HG03520 (cell line): ENCODE measurements around the gene MAT1A.
A peak's percentile ranks its signal among the peaks of the same experiment; 100 is the strongest.
"Not testable (repeated sequence)": the region's sequence is repeated elsewhere in the genome, so short reads cannot be mapped to it uniquely, and the experiment has no call there.

ENCODE experiments used
- ATAC-seq: cut with Tn5 transposase; IDR thresholded peaks from one replicate; pipeline ENCODE4 v1.9.1; 2021; ENCODE audit warnings: mild to moderate bottlenecking, moderate library complexity; ENCODE audit not compliant: unreplicated experiment

The MAT1A gene

DNA sequence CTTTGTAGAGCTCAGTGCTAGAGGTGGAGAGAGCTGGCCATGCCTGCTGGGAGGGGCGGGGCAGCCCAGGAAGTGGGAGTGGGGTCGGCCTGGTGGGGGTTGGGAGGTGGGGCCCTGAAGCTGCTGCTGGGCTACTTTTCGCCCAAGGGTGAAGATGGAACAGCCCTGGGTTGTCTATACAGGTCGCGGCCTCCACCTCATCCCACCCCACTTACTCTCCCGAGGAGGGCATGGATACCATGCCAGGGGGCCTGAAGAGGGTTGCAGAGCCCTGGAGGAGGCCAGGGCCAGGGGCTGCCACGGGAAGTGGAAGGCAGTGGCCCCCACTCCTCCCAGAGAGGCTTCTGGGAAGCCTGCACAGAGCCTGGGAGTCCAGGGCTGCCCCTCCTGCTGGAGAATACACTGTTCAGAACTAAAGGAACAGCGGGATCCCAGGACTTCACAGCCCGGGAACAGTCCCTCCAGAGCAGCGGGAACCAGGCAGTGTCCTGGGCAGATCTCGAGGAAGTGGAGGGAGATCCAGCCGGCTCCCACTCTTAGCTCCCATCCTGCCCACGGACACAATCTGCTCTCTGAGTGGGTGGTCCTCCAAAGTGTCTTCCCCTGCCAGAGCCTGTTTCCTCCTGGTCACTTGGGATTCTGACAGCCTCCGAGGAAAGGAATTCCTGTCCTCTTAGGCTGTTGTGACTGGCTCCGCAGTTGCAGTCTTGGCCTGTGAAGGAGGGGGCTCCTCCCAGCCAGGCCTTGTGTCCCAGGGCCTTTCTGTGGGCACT lies 23.5 kb downstream of the MAT1A start:
- ATAC-seq = no peak

DNA sequence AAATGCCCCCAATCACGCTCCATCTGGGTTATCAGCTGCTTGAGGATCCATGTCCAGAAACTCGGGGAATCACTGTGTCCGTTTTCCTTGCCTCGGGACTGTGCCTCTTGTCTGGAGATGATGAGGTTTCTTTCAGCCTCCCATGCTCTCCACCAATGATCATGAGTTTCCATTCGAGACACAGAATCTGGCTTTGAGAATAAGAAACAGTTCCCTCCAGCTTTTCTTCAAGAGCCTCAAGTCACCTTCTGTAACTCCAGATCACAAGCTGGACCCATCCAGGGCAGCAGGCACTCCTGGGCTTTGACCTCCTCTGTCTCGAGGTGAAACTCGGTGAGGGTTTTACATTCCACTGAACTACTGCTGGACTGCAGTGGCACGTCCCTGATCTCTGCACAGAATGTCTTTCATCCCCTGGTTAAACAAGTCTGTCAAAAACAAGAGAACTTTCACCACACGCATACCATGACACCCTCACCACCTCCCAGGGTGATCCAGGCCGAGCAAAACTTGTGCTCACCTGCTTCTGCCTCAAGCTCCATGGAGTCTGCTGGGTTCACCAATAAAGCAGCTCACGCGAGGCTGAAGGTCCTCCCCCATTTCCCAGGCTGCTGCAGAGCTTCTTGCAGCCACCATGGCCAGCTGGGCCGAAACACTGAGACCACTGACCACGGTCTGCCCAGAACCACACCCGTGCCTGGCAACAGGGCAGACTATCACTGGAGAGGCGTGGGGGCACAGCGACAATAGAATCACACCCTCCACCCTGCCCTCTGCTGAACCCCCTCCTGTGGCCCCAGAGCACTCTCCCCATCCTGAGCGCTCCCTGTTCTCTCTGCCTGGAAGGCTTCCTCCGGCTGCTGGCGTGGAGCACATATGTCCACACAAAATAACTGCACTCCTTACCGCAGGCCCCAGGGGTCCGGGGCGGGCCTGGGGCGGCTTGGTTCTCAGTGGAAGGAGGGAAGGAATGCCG lies 25.1 kb downstream of the MAT1A start:
- no peak for ATAC-seq

- ATAC-seq = no peak
Observed at GRCh38 chr10:80261316-80262030, 28.0 kb downstream of the MAT1A start.

DNA sequence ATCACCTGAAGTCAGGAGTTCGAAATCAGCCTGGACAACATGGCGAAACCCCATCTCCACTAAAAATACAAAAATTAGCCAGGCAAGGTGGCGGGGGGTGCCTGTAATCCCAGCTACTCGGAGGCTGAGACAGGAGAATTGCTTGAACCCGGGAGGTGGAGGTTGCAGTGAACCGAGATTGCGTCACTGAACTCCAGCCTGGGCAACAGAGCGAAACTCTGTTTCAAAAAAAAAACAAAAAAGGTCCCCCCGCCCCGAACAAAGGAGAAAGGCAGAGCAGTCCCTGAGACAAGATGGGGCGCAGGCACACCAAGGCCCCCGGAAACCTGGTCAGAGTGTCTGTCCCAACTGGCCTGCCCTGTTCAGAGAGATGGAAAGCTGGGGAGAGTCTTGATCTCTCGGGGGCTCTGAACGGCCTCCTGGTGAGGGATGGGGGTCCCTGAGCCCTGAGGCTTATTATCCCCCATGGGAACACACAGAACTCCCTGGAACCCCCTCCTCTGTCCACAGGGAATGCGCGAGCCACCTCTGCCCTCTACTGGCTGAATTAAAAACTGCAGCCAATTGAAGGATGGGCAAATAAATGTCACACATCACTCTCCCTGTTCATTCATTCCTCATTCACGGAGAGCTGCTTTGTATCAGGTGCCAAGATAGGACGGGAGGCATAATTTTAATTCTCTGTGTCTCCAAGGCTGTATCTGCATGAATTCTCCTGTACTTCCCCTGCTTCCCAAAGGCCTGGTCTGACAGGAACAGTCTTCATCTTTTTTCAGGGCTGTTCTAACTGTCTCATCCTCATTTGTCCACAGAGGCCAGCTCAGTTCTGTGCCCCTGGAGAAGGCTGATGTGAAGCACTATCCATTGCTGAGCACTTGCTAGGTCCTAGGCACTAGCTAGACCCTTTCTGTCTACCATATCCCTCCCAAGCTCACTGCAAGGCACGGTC lies 28.9 kb downstream of the MAT1A start:
- peak; percentile 44 for ATAC-seq

DNA sequence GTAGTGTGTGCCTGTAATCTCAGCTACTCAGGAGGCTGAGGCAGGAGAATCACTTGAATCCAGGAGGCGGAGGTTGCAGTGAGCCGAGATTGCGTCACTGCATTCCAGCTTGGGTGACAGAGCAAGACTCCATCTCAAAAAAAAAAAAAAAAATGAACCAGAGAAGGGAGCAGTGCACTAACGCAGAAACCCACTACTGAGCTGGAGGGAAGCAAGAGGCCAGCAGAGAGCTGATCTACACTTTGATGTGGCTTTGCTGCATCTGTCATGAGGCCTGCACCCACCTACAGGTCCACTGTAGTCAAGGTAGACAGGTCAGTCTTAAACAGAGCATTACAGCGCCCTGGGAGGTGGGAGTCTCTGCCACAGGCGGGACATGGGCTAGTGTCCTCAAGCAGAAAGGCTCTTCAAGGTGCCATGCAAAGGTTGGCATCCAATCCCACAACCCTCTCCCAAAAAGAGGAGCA lies 30.0 kb downstream of the MAT1A start:
- ATAC-seq = no peak

GRCh38 chr10:80256798-80257197 lies 32.7 kb downstream of the MAT1A start:
- not testable (repeated sequence) for ATAC-seq

- ATAC-seq = not testable (repeated sequence)
Observed at GRCh38 chr10:80254726-80255125, 34.7 kb downstream of the MAT1A start.

- ATAC-seq = not testable (repeated sequence)
Observed at GRCh38 chr10:80253963-80254271, 35.5 kb downstream of the MAT1A start.

DNA sequence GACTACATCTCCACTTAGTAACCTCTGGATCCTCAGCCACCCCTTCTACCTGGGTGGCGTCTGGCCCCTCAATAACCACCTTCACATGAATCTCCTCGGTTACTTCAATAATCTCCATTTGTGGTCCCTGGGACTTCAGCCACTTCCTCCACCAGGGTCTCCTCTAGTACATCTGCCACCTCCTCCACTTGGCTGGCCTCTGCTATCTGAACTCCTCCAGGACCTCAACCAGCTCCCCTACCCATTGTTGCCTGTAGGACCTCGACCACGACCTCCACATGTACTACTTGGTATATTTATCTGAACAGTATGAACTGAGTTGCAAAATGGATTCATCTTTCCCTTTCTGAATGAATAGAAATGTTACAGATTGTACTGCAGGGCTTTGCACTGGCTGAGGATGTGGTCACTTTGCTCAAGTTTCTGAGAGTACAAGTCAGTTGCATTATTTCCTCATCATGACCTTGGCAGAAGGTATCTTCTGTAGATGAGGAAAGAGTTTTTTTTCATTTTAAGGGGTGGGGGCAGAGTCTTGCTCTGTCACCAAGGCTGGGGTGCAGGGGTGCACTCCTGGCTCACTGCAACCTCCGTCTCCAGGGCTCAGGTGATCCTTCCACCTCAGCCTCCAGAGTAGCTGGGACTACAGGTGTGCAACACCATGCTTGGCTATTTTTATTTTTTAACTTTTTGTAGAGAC lies 36.0 kb downstream of the MAT1A start:
- peak; percentile 77 for ATAC-seq

GRCh38 chr10:80252296-80252887 lies 37.1 kb downstream of the MAT1A start:
- ATAC-seq = no peak

- not testable (repeated sequence) for ATAC-seq
Observed at GRCh38 chr10:80251703-80252280, 37.7 kb downstream of the MAT1A start.

DNA sequence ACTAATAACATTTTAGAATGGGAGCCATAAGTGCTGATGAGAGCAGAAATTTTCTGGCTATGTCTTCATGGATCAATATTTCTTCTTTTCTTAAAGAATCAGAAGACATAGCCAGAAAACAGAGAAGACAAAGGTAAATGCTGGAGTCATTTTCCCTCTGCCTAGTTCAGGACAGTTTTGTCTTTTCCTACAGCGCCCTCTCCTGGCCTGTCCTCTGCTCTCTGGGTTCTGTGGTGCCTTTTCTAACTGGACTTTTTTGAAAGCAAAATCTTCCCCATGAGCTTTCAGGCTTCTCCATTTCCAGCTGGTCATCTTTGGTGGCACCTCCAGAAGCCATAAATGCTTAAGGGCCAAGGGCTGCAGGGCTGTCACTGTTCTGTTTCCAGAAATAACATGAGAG lies 39.1 kb downstream of the MAT1A start:
- not testable (repeated sequence) for ATAC-seq

GRCh38 chr10:80249906-80250305 lies 39.6 kb downstream of the MAT1A start:
- ATAC-seq = not testable (repeated sequence)

DNA sequence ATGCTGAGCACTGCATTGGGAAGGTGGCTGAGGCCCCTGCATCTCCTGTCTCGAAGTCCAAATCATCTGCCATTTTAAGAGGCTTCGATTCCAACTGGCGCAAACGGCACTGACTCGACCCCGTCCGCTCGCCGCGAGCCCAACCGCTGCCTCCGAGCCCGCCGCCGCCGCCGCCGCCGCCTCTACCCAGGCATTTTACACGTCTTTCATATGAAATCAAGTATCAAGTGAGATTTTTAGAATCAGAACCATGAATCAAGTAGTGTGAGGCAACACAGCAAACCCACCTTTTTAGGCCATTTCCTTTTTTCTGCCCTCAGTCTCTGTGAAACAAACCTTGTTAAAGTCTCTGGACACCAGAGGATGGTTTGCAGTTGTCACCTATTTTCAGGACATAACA lies 41.8 kb downstream of the MAT1A start:
- ATAC-seq = not testable (repeated sequence)

GRCh38 chr10:80244371-80244770 lies 45.1 kb downstream of the MAT1A start:
- not testable (repeated sequence) for ATAC-seq

- ATAC-seq = not testable (repeated sequence)
Observed at GRCh38 chr10:80242341-80242740, 47.1 kb downstream of the MAT1A start.

DNA sequence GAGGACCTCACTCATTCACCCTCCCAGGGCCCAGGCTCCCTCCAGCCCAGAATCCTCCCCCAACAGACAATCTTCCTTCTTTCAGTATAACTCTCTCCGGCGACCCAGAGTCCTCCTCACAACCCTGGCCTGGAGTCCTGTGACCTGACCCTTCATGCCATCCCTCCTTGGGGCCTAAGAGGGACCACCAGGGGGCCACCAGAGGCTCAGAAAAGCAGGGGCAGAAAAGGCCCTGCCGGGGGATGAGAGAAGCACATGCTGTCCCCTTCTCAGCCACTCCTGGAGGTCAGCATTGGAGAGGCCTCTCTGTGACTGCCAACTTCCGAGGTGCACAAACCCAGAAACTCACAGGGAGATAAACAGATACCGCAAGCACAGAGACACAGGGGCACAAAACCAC lies 53.0 kb downstream of the MAT1A start:
- not testable (repeated sequence) for ATAC-seq

DNA sequence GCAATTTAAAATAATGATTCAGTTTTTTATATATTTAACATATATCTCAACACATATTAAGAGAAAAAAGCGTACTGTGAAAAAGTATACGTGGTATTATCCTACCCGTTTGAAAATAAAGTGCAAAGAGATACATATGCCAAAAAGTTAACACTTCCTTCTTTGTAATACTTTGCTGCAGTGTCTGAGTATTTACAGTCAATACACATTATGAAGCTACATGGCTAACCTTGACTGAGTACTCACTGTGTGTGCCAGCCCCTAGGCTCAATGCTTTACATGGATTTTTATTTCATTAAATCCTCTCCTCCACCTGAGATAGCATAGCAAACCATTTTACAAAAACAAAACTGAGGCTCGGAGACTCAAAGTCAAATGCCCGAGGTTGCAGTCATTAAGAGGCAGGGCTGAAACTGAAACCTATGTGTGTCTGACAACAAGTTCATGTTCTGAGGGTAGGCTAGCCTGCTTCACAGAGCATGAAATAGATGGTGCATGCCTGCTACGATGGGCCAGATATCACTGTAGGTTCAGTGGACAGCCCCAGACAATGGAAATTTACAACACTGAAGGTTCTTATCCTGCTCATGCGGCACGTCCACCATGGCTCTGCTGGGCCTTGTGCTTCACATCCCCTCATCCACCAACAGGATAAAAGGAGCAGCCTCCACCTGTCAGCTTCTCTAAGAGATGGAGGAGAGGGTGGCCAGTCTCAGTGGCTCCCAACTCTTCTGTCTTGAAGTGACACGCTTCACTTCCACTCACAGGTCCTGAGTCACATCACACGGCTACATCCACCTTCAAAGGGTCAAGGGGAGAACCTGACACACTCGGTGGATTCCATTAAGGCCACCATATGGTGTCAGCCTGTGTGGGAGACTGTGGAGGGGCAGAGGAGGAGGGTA lies 54.9 kb downstream of the MAT1A start:
- ATAC-seq = peak; percentile 100
